Right lobe of liver (tissue), 6 donors: ENCODE results near the gene EIF2S1. TPM values are rescaled to one million over a fixed set of nuclear protein-coding genes. Genes with fewer than 3 reads are reported as not detected.

Experiments
- ATAC-seq, 4 donors: fragments of 200-7000 bp; cut with Tn5 transposase; one replicate each; pipeline ENCODE4 v1.9.1; 2020; ENCODE audit warnings: mild to moderate bottlenecking in 4 of 4, moderate library complexity in 4 of 4
- DNase-seq, 3 donors: peaks; one replicate each; pipeline ENCODE4 v3.0.0-alpha.2; 2020
- H3K27ac ChIP-seq, 3 donors: fragments of 200-600 bp; one replicate each; pipeline ENCODE4 v1.8.0; 2022
- H3K27me3 ChIP-seq, 2 donors: fragments of 200-600 bp; one replicate each; pipeline ENCODE4 v1.8.0; 2022
- H3K36me3 ChIP-seq, 4 donors: fragments of 200-600 bp; sonication (generic) in 1 of 4; one replicate each; pipeline versions ENCODE4 v1.5.1 to v1.8.0; 2017 to 2022; ENCODE audit warnings: control low read depth in 1 of 4
- H3K4me1 ChIP-seq, 4 donors: fragments of 200-600 bp; sonication (generic) in 1 of 4; one replicate each; pipeline versions ENCODE4 v1.5.1 to v1.8.0; 2017 to 2022; ENCODE audit warnings: control low read depth in 1 of 4
- H3K4me3 ChIP-seq, 3 donors: fragments of 200-600 bp; one replicate each; pipeline ENCODE4 v1.8.0; 2022
- H3K9me3 ChIP-seq, 4 donors: fragments of 200-600 bp; sonication (generic) in 1 of 4; one replicate each; pipeline versions ENCODE4 v1.5.1 to v1.8.0; 2017 to 2022; ENCODE audit warnings: control low read depth in 1 of 4
- POLR2A ChIP-seq: fragments of 450-650 bp; IDR thresholded peaks from one replicate; pipeline ENCODE4 v1.6.1; 2017; ENCODE audit warnings: antibody characterized with exemption, mild to moderate bottlenecking
- WGBS: methylation state at CpG from one replicate; pipeline ENCODE4 v1.1.6; 2018; ENCODE audit warnings: low coverage, low lambda C conversion rate; ENCODE audit not compliant: insufficient coverage; ENCODE audit errors: missing lambda C conversion rate; 5-methylcytosine and 5-hydroxymethylcytosine counted together
- intact Hi-C, 2 donors: fragments of 100-400 bp; cut with DNase I; formaldehyde crosslinking; loops; one replicate each; pipeline versions ENCODE4 v1.11.2 to v1.14.1; 2022
- total RNA-seq, 6 experiments: library from RNA; depleted of rRNA in 2 of 6; stranded (reverse); fragments of >200 nt in 2 of 6; fragmentation: NEBNext Ultra II Directional in 3 of 6; extraction: Animal tissue kit (Norgen Biotek cat#: 25700) in 3 of 6; gene quantifications; one replicate each; pipeline versions ENCODE4 v1.1.0 to v1.2.4, GENCODE V29; 2016 to 2023
- TF ChIP-seq, protein P1 (sequence below), 4 donors: fragments of 200-600 bp in 3 of 4; fragments of 450-650 bp in 1 of 4; IDR thresholded peaks; one replicate each; pipeline versions ENCODE4 v1.5.1 to v1.8.0; 2016 to 2022; ENCODE audit warnings: antibody characterized with exemption in 4 of 4, mild to moderate bottlenecking in 2 of 4
- donor health status: DM: no; HTN: yes; CAD: no.
- donor health status: DM: no; HTN: no; CAD: no.
- donor health status: DM: no; HTN: no; CAD: no.
- donor health status: DM: no; HTN: yes; CAD: no.
- donor health status: DM: no; HTN: yes; CAD: no.

Gene EIF2S1
- total RNA-seq, 6 experiments from 2014 or later = 32.8 to 57.8 (median 50.4) TPM

DNA sequence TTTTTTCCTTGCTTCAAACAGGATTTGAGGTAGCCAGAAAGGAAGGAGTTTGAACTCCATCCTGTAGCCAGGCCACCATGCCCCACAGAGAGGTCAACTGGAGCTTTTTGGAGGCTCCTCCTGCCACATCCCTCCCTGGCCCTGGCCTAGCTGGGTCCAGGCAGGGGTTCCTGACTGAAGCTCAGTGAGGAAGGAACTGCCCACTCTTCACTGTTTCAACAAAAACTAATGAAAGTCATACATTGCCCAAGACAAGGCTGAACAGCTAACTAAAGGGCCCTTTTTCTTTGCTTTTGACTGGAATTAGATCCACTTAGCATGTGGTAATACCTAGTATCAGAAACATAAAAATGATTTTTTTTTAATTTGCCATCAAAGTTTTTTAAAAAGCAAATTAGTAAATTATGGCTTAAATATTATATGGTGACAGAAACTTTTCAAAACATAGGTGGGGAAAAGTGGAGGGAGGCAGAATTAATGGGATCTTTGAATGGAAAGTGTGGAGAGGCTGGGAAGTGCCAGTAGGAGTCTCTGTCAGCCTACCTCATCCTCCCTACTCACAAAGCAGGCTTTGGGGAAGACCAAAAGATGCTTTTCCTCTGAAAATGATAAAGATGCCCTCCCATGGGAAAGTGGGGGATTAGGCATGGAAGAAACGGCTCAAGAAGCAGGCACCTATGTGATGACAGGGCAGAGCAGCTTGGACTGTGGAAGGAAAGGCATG is 29.8 kb downstream of the EIF2S1 start:
- no CpG with 5 or more reads among the region's 1 CpG for WGBS
- no peak overlapping the region for H3K4me3 ChIP-seq
- no peaks in the 10 kb centered on the region for H3K9me3 ChIP-seq
- peaks cover 0 to 5% (median 2%) of the 10 kb centered on the region in 4 donors for H3K36me3 ChIP-seq
- no peak for TF ChIP-seq POLR2A
- TF ChIP-seq, protein P1, sequence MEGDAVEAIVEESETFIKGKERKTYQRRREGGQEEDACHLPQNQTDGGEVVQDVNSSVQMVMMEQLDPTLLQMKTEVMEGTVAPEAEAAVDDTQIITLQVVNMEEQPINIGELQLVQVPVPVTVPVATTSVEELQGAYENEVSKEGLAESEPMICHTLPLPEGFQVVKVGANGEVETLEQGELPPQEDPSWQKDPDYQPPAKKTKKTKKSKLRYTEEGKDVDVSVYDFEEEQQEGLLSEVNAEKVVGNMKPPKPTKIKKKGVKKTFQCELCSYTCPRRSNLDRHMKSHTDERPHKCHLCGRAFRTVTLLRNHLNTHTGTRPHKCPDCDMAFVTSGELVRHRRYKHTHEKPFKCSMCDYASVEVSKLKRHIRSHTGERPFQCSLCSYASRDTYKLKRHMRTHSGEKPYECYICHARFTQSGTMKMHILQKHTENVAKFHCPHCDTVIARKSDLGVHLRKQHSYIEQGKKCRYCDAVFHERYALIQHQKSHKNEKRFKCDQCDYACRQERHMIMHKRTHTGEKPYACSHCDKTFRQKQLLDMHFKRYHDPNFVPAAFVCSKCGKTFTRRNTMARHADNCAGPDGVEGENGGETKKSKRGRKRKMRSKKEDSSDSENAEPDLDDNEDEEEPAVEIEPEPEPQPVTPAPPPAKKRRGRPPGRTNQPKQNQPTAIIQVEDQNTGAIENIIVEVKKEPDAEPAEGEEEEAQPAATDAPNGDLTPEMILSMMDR (IDR thresholded peaks at IDR 0.05) = no peak
- H3K27ac ChIP-seq = peak overlapping the region in 1 of 3 donors; percentile 26
- peaks cover 0 to 21% (median 6%) of the 10 kb centered on the region in 4 donors for H3K4me1 ChIP-seq
- H3K27me3 ChIP-seq = no peaks in the 10 kb centered on the region
- DNase-seq (no peak), ATAC-seq (peak in 1 of 4 donors; percentile 28)
- intact Hi-C loops = no loop called here

DNA sequence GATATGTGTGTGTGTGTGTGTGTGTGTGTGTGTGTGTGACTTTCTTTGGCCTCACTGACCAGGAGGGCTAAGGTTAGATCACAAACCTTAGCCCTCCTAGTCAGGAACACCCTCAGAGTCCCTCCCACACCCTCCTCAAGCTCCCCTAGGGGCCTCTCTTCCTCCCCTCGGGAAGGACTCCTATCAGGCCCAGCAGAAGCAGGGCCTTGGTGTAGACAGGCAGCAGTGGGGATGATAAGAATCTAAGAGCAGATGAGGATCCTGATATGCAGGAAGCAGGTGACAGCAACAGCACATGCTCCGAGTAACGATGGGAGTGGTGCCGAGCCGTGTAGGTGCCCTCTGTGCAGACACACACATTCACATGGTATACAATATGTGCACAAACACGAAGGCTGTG is 31.1 kb downstream of the EIF2S1 start:
- H3K36me3 ChIP-seq = peaks cover 0 to 2% (median 0%) of the 10 kb centered on the region in 4 donors
- ATAC-seq (no peak), DNase-seq (no peak)
- H3K9me3 ChIP-seq = no peaks in the 10 kb centered on the region
- intact Hi-C loops = no loop called here
- peaks cover 0 to 21% (median 6%) of the 10 kb centered on the region in 4 donors for H3K4me1 ChIP-seq
- TF ChIP-seq, protein P1 (IDR thresholded peaks at IDR 0.05) = no peak
- TF ChIP-seq POLR2A = no peak
- 62% methylated on average over 5 of the region's 6 CpGs for WGBS
- H3K27ac ChIP-seq = no peak overlapping the region
- H3K27me3 ChIP-seq = no peaks in the 10 kb centered on the region
- H3K4me3 ChIP-seq = no peak overlapping the region

DNA sequence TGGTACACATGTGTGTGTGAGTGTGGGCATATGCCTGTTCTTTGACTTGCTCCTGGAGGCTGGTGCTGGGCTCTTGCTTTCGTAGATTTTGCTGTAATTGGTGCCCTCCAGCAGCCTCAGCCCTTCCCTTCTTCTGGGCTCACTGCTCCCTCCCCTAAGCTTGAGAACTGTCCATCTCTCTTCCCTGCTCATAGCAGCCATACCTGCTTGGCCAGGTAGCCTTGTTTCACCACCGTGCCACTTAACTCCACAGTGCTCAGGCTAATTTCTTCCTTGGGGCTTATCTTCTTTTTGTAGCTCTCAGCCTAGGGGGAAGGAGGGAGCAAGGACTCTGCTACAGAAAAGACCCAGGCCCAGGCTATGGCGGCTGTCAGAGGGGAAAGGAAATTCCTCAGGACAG is 32.0 kb downstream of the EIF2S1 start:
- Histone ChIP-seq H3K36me3 (no peaks in the 10 kb centered on the region), H3K4me1 (peaks cover 0 to 21% (median 6%) of the 10 kb centered on the region in 4 donors), H3K27me3 (no peaks in the 10 kb centered on the region), H3K9me3 (no peaks in the 10 kb centered on the region), H3K27ac (peak overlapping the region in 1 of 3 donors; percentile 61), H3K4me3 (no peak overlapping the region)
- ATAC-seq (no peak), DNase-seq (no peak)
- TF ChIP-seq POLR2A = no peak
- TF ChIP-seq, protein P1 (IDR thresholded peaks at IDR 0.05) = no peak
- 77% methylated on average over 2 of the region's 3 CpGs for WGBS
- intact Hi-C loops = no loop called here

DNA sequence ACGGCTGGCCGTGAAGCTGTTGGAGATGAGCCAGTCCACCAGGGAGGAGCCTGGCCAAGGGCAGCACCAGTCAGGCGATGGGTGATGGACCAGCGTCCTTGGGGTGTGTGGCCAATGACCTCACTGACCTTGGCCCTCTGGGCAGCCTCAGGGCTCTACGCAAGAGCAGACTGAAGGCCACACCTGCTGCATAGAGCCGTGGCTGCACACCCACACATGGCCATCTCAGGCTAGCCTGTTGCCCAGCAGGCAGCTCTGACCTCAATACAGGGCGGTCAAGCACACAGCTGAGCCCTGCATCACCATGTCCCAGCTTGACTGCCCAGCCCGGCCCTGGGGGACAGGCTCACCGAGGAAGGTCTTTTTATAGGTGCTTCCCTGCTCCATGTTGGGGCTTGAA is 32.7 kb downstream of the EIF2S1 start:
- ATAC-seq = peak; percentile 84 to 96 (median 93)
- DNase-seq = peak; percentile 70 to 94 (median 83)

More for the DNA sequence above, 32.7 kb downstream of the EIF2S1 start:
- TF ChIP-seq, protein P1 (IDR thresholded peaks at IDR 0.05) = no peak
- no peak for TF ChIP-seq POLR2A
- H3K4me1 ChIP-seq = peaks cover 0 to 21% (median 6%) of the 10 kb centered on the region in 4 donors
- peak overlapping the region in 1 of 3 donors; percentile 81 for H3K27ac ChIP-seq
- no peak overlapping the region for H3K4me3 ChIP-seq
- intact Hi-C loops = no loop called here
- H3K36me3 ChIP-seq = no peaks in the 10 kb centered on the region
- WGBS = 34% methylated on average over 2 of the region's 9 CpGs
- H3K27me3 ChIP-seq = no peaks in the 10 kb centered on the region
- no peaks in the 10 kb centered on the region for H3K9me3 ChIP-seq
